Measurements from ENCODE around the gene RNF44. TPM values are rescaled to one million over a fixed set of nuclear protein-coding genes. Genes with fewer than 3 reads are reported as not detected.

RNF44 gene
- total and polyA plus RNA-seq, 5 donors, result 16.5 to 31.7 (median 26.1) TPM

DNA sequence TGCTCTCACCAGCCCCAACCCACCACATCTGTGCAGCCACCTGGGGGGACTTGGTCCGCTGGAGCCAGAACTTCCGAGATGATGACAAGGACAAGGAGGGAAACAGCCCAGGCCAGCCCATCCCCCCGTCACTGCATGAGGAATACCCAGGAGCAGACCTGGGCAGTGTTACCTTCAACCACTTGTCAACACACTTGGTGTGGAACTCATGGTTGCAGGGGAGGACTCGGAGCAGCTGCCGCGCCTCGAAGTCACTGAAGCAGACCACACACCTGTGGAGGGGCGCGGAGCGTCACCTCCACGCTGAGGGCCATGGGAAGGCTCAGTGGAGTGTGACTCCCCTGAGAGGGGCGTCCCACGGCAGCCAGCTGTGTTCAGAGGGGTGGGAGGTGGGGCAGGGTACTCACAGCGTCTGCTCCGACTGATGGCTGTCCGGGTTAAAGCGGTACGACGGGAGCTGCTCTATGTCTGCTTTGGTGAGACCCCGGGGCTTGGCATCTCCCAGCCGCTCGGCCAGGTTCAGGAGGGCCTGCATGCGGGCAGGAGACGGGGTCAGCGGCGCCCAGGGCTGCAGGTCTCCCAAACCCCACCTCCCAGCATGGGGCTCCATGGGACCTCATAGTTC is 8.0 kb downstream of the RNF44 start:
- Histone ChIP-seq H3K9me3 (ENCODE audit: control insufficient read depth, low read length) (no peaks in the 10 kb centered on the region), H3K27ac (ENCODE audit: low read length) (no peak overlapping the region), H3K4me3 (ENCODE audit: low read length) (no peak overlapping the region), H3K27me3 (ENCODE audit: control insufficient read depth, insufficient read depth) (no peaks in the 10 kb centered on the region), H3K4me1 (ENCODE audit: control insufficient read depth, insufficient read depth, low read length) (peaks cover 10% of the 10 kb centered on the region)
- WGBS, result 93% methylated on average over 26 of the region's 26 CpGs
- peak in 1 of 3 donors; percentile 54 for DNase-seq
- ATAC-seq, result no peak
- intact Hi-C loops (cut with DNase I), result no loop called here

DNA sequence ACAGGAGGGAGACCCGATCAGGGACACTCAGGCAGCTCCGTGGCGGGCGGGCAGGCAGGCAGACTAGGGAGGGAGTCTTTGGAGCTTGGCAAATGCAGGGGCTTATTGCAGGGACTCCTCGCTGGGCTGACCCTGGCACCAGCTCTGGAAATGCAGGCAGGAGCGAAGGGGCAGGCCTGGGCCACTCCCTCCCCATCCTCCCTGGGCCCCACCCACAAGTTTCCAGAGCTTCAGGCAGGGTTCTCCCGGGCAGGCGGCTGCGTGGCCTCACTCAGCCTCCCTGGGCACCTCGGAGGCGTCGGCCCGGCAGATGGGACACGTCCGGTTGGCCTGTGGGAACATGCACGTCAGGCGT is 8.5 kb downstream of the RNF44 start:
- 74% methylated on average over 17 of the region's 17 CpGs for WGBS
- Histone ChIP-seq H3K9me3 (ENCODE audit: control insufficient read depth, low read length) (no peaks in the 10 kb centered on the region), H3K4me1 (ENCODE audit: control insufficient read depth, insufficient read depth, low read length) (peaks cover 6% of the 10 kb centered on the region), H3K27ac (ENCODE audit: low read length) (no peak overlapping the region), H3K4me3 (ENCODE audit: low read length) (no peak overlapping the region), H3K27me3 (ENCODE audit: control insufficient read depth, insufficient read depth) (no peaks in the 10 kb centered on the region)
- no peak for ATAC-seq
- peak in 2 of 3 donors; percentile 43 to 72 for DNase-seq
- intact Hi-C loops (cut with DNase I), result no loop called here

DNA sequence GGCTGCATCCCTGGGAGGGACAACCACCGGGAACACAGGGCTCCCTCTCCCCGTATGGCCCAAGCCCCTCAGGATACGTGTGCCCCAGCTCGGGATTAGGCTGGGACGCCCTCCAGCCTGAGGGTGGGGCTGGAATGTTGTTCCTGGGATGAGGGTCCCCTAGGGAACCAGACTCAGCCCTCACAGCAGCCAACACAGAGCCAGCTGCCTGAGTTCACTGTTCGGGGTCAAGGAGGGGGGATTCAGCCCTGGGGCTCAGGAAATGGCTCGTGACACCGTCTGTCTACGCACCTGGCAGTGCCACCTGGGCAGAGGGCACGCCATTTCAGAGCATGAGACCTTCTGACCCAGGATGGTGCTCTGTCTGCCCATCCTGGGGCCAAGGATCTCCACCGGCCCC is 8.9 kb downstream of the RNF44 start:
- DNase-seq (peak in 2 of 3 donors; percentile 67 to 81), ATAC-seq (peak; percentile 7 to 35)
- Histone ChIP-seq H3K9me3 (ENCODE audit: control insufficient read depth, low read length) (no peaks in the 10 kb centered on the region), H3K4me3 (ENCODE audit: low read length) (no peak overlapping the region), H3K4me1 (ENCODE audit: control insufficient read depth, insufficient read depth, low read length) (peaks cover 1% of the 10 kb centered on the region), H3K27me3 (ENCODE audit: control insufficient read depth, insufficient read depth) (no peaks in the 10 kb centered on the region), H3K27ac (ENCODE audit: low read length) (no peak overlapping the region)
- intact Hi-C loops (cut with DNase I), result no loop called here
- WGBS, result 63% methylated on average over 11 of the region's 11 CpGs

DNA sequence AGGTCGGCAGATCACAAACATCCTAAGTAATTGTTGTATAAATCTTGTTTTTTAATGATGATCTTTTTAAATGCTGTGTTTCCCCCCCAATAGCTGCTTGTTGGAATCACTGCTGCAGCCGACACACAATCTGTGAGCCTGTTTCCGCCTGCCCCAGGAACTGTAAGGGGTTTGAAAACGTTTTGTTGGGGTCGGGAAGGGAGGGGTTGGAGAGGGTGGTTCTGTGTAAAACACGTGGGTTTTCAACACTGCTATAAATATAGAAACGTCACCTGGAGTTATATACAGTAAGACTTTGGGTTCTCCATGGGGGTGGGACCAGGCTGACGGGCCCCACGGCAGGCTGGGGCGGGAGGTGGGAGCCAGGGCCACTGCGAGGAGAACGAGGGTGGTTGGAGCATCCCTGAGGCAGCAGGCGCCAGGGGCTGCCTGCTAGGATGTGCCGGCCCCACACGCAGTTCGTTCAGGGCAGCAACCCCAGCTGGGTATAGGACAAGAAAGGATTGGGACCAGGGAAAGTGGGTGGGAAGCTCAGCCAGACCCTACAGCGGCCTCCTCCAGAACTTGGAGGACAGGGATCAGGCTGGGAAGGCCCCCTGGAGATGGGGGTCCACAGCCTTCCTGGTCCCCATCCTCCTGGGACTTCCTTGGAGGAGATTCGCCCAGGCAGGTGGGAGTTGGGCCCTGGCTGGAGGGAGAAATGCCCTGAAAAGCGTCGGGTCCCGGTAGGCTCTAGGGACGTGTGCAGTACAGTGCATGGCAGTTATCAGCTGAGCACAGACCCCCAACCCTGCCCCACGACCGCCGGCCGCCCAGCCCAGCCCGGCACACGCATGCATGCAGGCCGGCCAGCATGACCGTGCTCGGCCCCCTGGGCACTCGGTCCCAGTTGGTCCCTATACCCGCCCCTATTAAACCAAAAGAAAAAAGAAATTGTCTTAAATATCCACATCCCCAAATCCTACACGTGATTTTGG is 9.7 kb downstream of the RNF44 start:
- H3K27me3 ChIP-seq (ENCODE audit: control insufficient read depth, insufficient read depth), result no peaks in the 10 kb centered on the region
- no peak for DNase-seq
- WGBS, result 78% methylated on average over 34 of the region's 34 CpGs
- H3K9me3 ChIP-seq (ENCODE audit: control insufficient read depth, low read length), result no peaks in the 10 kb centered on the region
- H3K4me1 ChIP-seq (ENCODE audit: control insufficient read depth, insufficient read depth, low read length), result no peaks in the 10 kb centered on the region
- ATAC-seq, result no peak
- H3K27ac ChIP-seq (ENCODE audit: low read length), result no peak overlapping the region
- intact Hi-C loops (cut with DNase I), result no loop called here
- no peak overlapping the region for H3K4me3 ChIP-seq (ENCODE audit: low read length)

DNA sequence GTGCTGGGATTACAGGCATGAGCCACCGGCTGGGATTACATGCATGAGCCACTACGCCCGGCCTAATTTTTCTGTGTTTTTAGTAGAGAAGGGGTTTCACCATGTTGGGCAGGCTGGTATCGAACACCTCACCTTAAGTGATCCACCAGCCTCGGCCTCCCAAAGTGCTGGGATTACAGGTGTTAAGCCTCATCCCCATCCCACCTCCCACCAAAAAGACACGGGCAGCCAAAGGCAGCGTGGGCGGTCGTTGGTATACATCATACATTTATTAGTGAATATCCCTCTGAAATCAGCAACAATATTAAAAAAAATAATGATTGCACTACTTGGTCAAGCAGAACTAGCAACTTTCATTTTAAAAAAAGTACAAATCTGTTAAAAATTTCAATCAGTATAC is 10.7 kb downstream of the RNF44 start:
- H3K27me3 ChIP-seq (ENCODE audit: control insufficient read depth, insufficient read depth), result no peaks in the 10 kb centered on the region
- H3K9me3 ChIP-seq (ENCODE audit: control insufficient read depth, low read length), result no peaks in the 10 kb centered on the region
- ATAC-seq (no peak), DNase-seq (peak in 1 of 3 donors; percentile 18)
- intact Hi-C loops (cut with DNase I), result no loop called here
- no peak overlapping the region for H3K27ac ChIP-seq (ENCODE audit: low read length)
- no peak overlapping the region for H3K4me3 ChIP-seq (ENCODE audit: low read length)
- 95% methylated on average over 9 of the region's 9 CpGs for WGBS
- no peaks in the 10 kb centered on the region for H3K4me1 ChIP-seq (ENCODE audit: control insufficient read depth, insufficient read depth, low read length)

DNA sequence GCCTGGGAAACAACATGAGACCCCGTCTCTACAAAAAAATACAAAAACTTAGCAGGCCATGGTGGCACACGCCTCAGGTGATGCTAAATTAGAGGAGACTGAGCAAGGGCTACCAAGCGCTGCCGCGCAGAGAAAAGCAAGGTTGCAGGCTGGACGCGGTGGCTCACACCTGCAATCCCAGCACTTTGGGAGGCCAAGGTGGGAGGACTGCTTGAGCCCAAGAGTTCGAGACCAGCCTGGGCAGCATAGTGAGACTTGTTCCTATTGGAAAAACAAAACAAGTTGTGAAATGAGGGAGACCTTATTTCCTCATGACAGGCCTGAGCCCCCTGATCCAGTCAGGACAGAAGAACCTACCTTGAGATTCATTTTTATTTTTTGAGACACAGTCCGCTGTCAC is 11.5 kb downstream of the RNF44 start:
- WGBS, result 97% methylated on average over 9 of the region's 9 CpGs
- no peak for ATAC-seq
- no peaks in the 10 kb centered on the region for H3K4me1 ChIP-seq (ENCODE audit: control insufficient read depth, insufficient read depth, low read length)
- DNase-seq, result peak in 1 of 3 donors; percentile 29
- H3K27me3 ChIP-seq (ENCODE audit: control insufficient read depth, insufficient read depth), result no peaks in the 10 kb centered on the region
- H3K9me3 ChIP-seq (ENCODE audit: control insufficient read depth, low read length), result no peaks in the 10 kb centered on the region
- no peak overlapping the region for H3K4me3 ChIP-seq (ENCODE audit: low read length)
- no peak overlapping the region for H3K27ac ChIP-seq (ENCODE audit: low read length)
- intact Hi-C loops (cut with DNase I), result no loop called here

DNA sequence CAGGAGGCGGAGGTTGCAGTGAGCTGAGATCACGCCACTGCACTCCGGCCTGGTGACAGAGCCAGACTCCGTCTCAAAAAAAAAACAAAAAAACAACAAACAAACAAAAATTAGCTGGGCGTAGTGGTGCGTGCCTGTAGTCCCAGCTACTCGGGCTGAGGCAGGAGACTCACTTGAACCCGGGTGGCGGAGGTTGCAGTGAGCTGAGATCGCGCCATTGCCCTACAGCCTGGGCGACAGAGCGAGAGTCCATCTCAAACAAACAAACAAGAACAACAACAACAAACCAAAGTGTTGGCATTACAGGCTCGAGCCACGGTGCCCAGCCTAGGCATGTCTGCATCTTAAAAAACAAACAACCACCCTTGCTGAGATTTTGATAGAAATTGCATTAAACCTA is 12.2 kb downstream of the RNF44 start:
- 90% methylated on average over 15 of the region's 15 CpGs for WGBS
- intact Hi-C loops (cut with DNase I), result no loop called here
- ATAC-seq, result no peak

DNA sequence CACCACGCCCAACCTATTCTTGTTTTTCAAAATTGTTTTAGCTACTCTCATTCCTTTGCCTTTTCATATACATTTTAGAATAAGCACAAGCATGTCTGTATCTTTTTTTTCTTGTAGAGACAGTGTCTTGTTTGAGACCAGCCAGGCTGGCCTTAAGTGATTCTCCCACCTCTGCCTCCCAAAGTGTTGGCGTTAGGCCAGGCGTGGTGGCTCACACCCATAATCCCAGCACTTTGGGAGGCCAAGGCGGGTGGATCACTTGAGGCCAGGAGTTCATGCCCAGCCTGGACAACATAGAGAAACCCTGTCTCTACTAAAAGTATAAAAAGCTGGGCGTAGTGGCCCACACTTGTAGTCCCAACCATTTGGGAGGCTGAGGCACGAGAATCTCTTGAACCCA is 13.1 kb downstream of the RNF44 start:
- no peaks in the 10 kb centered on the region for H3K9me3 ChIP-seq (ENCODE audit: control insufficient read depth, low read length)
- intact Hi-C loops (cut with DNase I), result no loop called here
- no peaks in the 10 kb centered on the region for H3K27me3 ChIP-seq (ENCODE audit: control insufficient read depth, insufficient read depth)
- WGBS, result 94% methylated on average over 6 of the region's 6 CpGs
- DNase-seq, result no peak
- H3K4me1 ChIP-seq (ENCODE audit: control insufficient read depth, insufficient read depth, low read length), result no peaks in the 10 kb centered on the region
- ATAC-seq, result no peak
- H3K4me3 ChIP-seq (ENCODE audit: low read length), result no peak overlapping the region
- no peak overlapping the region for H3K27ac ChIP-seq (ENCODE audit: low read length)

More for the DNA sequence above, 12.2 kb downstream of the RNF44 start:
- Histone ChIP-seq H3K27me3 (ENCODE audit: control insufficient read depth, insufficient read depth) (no peaks in the 10 kb centered on the region), H3K4me1 (ENCODE audit: control insufficient read depth, insufficient read depth, low read length) (no peaks in the 10 kb centered on the region), H3K27ac (ENCODE audit: low read length) (no peak overlapping the region), H3K9me3 (ENCODE audit: control insufficient read depth, low read length) (no peaks in the 10 kb centered on the region), H3K4me3 (ENCODE audit: low read length) (no peak overlapping the region)
- DNase-seq, result no peak

DNA sequence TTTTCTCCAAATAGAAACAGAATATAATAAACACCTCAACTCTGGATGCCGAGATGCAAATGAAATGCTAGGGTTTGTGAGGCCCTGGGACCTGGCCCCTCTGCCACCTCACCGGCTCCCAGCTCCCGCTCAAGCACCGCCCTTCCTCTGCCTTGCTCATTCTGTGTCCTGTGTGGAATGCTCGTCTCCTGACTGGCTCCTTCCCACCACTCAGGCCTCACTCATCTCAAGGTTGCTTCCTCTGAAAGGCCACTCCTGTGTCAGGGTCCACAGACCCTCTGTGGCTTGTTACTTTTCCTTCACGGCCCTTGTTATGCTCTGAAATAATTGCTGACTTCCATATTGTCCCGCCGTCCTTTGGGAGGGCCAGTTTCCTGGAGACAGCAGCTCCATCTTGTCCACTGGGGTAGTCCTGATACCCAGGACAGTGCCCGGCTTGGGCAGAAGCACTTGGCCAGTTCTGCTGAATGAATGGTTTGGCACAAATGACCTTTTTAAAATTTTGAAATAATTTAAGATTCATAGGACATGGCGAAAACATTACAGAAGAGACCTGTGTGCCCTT is 15.4 kb downstream of the RNF44 start:
- DNase-seq (no peak), ATAC-seq (no peak)
- no peak overlapping the region for H3K27ac ChIP-seq (ENCODE audit: low read length)
- H3K9me3 ChIP-seq (ENCODE audit: control insufficient read depth, low read length), result no peaks in the 10 kb centered on the region
- intact Hi-C loops (cut with DNase I), result no loop called here
- 66% methylated on average over 10 of the region's 10 CpGs for WGBS
- H3K4me3 ChIP-seq (ENCODE audit: low read length), result no peak overlapping the region
- H3K27me3 ChIP-seq (ENCODE audit: control insufficient read depth, insufficient read depth), result no peaks in the 10 kb centered on the region
- H3K4me1 ChIP-seq (ENCODE audit: control insufficient read depth, insufficient read depth, low read length), result no peaks in the 10 kb centered on the region

DNA sequence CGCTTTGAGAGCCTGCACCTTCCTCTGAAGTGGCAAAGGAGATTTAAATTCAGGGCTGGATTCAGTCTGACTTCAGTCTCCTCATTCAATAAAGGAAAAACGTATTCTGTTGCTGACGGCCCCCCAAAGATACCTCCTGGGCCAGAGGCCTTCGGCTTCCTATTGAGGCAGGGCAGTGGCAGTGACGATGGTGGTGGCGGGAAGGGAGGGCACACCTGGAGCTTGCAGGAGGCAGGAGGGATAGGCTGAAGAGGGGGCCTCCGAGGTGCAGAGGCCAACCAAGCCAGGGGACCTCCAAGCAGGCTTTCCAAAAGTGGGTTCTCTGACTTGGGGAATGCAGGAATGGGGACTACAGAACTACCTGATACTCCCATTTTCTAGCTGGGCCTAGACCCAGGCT is 15.9 kb downstream of the RNF44 start:
- ATAC-seq (peak in 1 of 2 donors; percentile 14), DNase-seq (no peak)
- WGBS, result 78% methylated on average over 7 of the region's 7 CpGs
- H3K4me1 ChIP-seq (ENCODE audit: control insufficient read depth, insufficient read depth, low read length), result no peaks in the 10 kb centered on the region
- no peaks in the 10 kb centered on the region for H3K9me3 ChIP-seq (ENCODE audit: control insufficient read depth, low read length)
- H3K4me3 ChIP-seq (ENCODE audit: low read length), result no peak overlapping the region
- H3K27ac ChIP-seq (ENCODE audit: low read length), result no peak overlapping the region
- intact Hi-C loops (cut with DNase I), result no loop called here
- no peaks in the 10 kb centered on the region for H3K27me3 ChIP-seq (ENCODE audit: control insufficient read depth, insufficient read depth)
